Caco-2 (cell line): ENCODE results near the gene SLX4. TPM values are rescaled to one million over a fixed set of nuclear protein-coding genes. Genes with fewer than 3 reads are reported as not detected.

Experiments used
- BruUV-seq: library from RNA; stranded (reverse); fragments of 400-500 nt; replicated peaks from 2 replicates; lab custom pipeline; 2021; lab: Mats Ljungman, UMichigan
- CTCF ChIA-PET: fragments of 300-600 bp; sonication (Branson Sonifier 250); formaldehyde crosslinking; loops from one replicate; lab custom pipeline; 2022; ENCODE audit warnings: antibody characterized with exemption; lab: Charles Lee
- POLR2A ChIA-PET: fragments of 300-600 bp; sonication (Branson Sonifier 250); formaldehyde crosslinking; loops from one replicate; lab custom pipeline; 2022; ENCODE audit warnings: antibody characterized with exemption; lab: Charles Lee
- DNase-seq, 2 experiments: peaks; one replicate each; pipeline versions ENCODE4 v3.0.0 to v3.0.0-alpha.2; 2020 to 2022
- H3K27me3 ChIP-seq: replicated peaks from 2 replicates; pipeline ENCODE4 v1.6.0; 2011; ENCODE audit warnings: low read length; ENCODE audit not compliant: control insufficient read depth, insufficient read depth
- H3K36me3 ChIP-seq: 2 replicates; pipeline ENCODE4 v1.5.1; 2011; ENCODE audit warnings: low read length; ENCODE audit not compliant: control insufficient read depth, insufficient read depth
- H3K4me1 ChIP-seq: fragments of 250-450 bp; sonication (Bioruptor Pico); 2 replicates; pipeline ENCODE4 v1.5.1; 2020; ENCODE audit warnings: mild to moderate bottlenecking
- H3K4me3 ChIP-seq: 2 replicates; pipeline ENCODE4 v1.5.1; 2011; ENCODE audit warnings: low read depth, mild to moderate bottlenecking, control low read depth, low read length
- H3K9me3 ChIP-seq: fragments of 250-450 bp; sonication (Bioruptor Pico); 2 replicates; pipeline ENCODE4 v1.5.1; 2020; ENCODE audit warnings: mild to moderate bottlenecking, moderate library complexity
- H3K27ac Mint-ChIP-seq: one replicate; pipeline ENCODE4 v1.8.0; 2022; ENCODE audit warnings: mixed read lengths; ENCODE audit not compliant: unreplicated experiment
- H3K27me3 Mint-ChIP-seq: one replicate; pipeline ENCODE4 v1.8.0; 2022; ENCODE audit warnings: mixed read lengths; ENCODE audit not compliant: insufficient read depth, unreplicated experiment
- H3K36me3 Mint-ChIP-seq: one replicate; pipeline ENCODE4 v1.8.0; 2022; ENCODE audit warnings: mild to moderate bottlenecking, mixed read lengths; ENCODE audit not compliant: insufficient read depth, unreplicated experiment
- H3K4me1 Mint-ChIP-seq: one replicate; pipeline ENCODE4 v1.8.0; 2022; ENCODE audit warnings: low read depth, mixed read lengths; ENCODE audit not compliant: unreplicated experiment
- H3K4me3 Mint-ChIP-seq: one replicate; pipeline ENCODE4 v1.8.0; 2022; ENCODE audit warnings: mild to moderate bottlenecking, moderate library complexity, mixed read lengths; ENCODE audit not compliant: unreplicated experiment
- H3K9me3 Mint-ChIP-seq: one replicate; pipeline ENCODE4 v1.8.0; 2022; ENCODE audit warnings: mixed read lengths; ENCODE audit not compliant: unreplicated experiment
- CTCF ChIP-seq, 2 experiments: fragments of 200-600 bp in 1 of 2; IDR thresholded peaks; 1 replicate in 1 of 2; 2 replicates in 1 of 2; pipeline versions ENCODE4 v1.5.1 to v1.8.0; 2011 to 2022; ENCODE audit warnings: antibody characterized with exemption in 1 of 2, control low read depth in 1 of 2, inconsistent platforms in 1 of 2, low read depth in 1 of 2, low read length in 1 of 2, mild to moderate bottlenecking in 1 of 2, moderate library complexity in 1 of 2; ENCODE audit not compliant: insufficient read depth in 1 of 2, severe bottlenecking in 1 of 2, unreplicated experiment in 1 of 2
- intact Hi-C: fragments of 100-400 bp; cut with micrococcal nuclease; formaldehyde crosslinking; loops from one replicate; pipeline ENCODE4 v1.10.0; 2022; ENCODE audit not compliant: unreplicated experiment
- total RNA-seq: library from RNA; stranded (reverse); gene quantifications from 2 replicates; pipeline ENCODE4 v1.2.3, GENCODE V29; 2022

Gene SLX4
- total RNA-seq, 1 experiment from 2014 or later, result 10.4 TPM

- no peaks in the 10 kb centered on the region for H3K36me3 Mint-ChIP-seq
- ChIA-PET POLR2A (no interaction called here), CTCF (no interaction called here)
- no peak for DNase-seq
- no peaks in the 10 kb centered on the region for H3K4me1 Mint-ChIP-seq
- no peaks in the 10 kb centered on the region for H3K9me3 ChIP-seq
- no peaks in the 10 kb centered on the region for H3K4me1 ChIP-seq
- H3K4me3 ChIP-seq, result no peak overlapping the region
- H3K27me3 ChIP-seq, result no peaks in the 10 kb centered on the region
- BruUV-seq, result no TSS peak
- H3K4me3 Mint-ChIP-seq, result no peak overlapping the region
- H3K36me3 ChIP-seq, result no peaks in the 10 kb centered on the region
- intact Hi-C loops, result no loop called here
- H3K27ac Mint-ChIP-seq, result no peak overlapping the region
- H3K9me3 Mint-ChIP-seq, result no peaks in the 10 kb centered on the region
- TF ChIP-seq CTCF (IDR thresholded peaks at IDR 0.05; ENCODE audit: insufficient read depth in 1 of 2, low read depth in 1 of 2, low read length in 1 of 2, severe bottlenecking in 1 of 2, unreplicated experiment in 1 of 2), result no peak
- H3K27me3 Mint-ChIP-seq, result no peaks in the 10 kb centered on the region
Observed at GRCh38 chr16:3541527-3542155, 69.8 kb downstream of the SLX4 start.

GRCh38 chr16:3538222-3538621 lies 73.2 kb downstream of the SLX4 start:
- H3K4me1 Mint-ChIP-seq, result no peaks in the 10 kb centered on the region
- no peak overlapping the region for H3K4me3 ChIP-seq
- H3K36me3 Mint-ChIP-seq, result peaks cover 2% of the 10 kb centered on the region
- H3K36me3 ChIP-seq, result no peaks in the 10 kb centered on the region
- BruUV-seq, result no TSS peak
- POLR2A ChIA-PET, result no interaction called here
- intact Hi-C loops, result no loop called here
- H3K9me3 ChIP-seq, result no peaks in the 10 kb centered on the region
- no peaks in the 10 kb centered on the region for H3K27me3 ChIP-seq
- H3K4me1 ChIP-seq, result no peaks in the 10 kb centered on the region
- H3K9me3 Mint-ChIP-seq, result no peaks in the 10 kb centered on the region
- no peak for DNase-seq
- H3K4me3 Mint-ChIP-seq, result no peak overlapping the region
- CTCF ChIA-PET, result no interaction called here
- no peaks in the 10 kb centered on the region for H3K27me3 Mint-ChIP-seq
- TF ChIP-seq CTCF (IDR thresholded peaks at IDR 0.05; ENCODE audit: insufficient read depth in 1 of 2, low read depth in 1 of 2, low read length in 1 of 2, severe bottlenecking in 1 of 2, unreplicated experiment in 1 of 2), result no peak
- H3K27ac Mint-ChIP-seq, result no peak overlapping the region

DNA sequence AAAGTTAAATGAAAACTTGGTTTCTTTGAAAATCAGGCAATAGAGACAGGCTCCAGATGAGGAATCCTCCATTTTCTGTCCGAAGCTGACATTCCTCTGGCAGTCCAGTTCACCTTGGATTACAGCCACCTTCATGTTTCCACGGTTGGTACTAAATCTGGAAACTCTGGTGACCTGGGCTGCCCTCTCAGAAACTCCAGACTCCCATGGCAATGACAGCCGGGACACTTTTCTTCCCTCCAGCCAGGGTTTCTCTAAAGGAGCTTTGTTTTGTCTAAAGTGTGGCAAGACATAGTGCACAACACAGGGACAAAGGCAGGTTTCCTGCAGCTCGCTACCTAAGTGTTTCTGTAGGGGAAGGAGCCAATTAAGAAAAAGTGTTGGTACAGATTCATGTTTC lies 74.6 kb downstream of the SLX4 start:
- no peaks in the 10 kb centered on the region for H3K9me3 Mint-ChIP-seq
- no TSS peak for BruUV-seq
- H3K36me3 Mint-ChIP-seq, result peaks cover 9% of the 10 kb centered on the region
- H3K27ac Mint-ChIP-seq, result no peak overlapping the region
- intact Hi-C loops, result no loop called here
- ChIA-PET POLR2A (no interaction called here), CTCF (no interaction called here)
- Histone ChIP-seq H3K9me3 (no peaks in the 10 kb centered on the region), H3K27me3 (no peaks in the 10 kb centered on the region), H3K36me3 (no peaks in the 10 kb centered on the region), H3K4me3 (no peak overlapping the region), H3K4me1 (no peaks in the 10 kb centered on the region)
- no peak overlapping the region for H3K4me3 Mint-ChIP-seq
- H3K4me1 Mint-ChIP-seq, result no peaks in the 10 kb centered on the region
- no peak for DNase-seq
- TF ChIP-seq CTCF (IDR thresholded peaks at IDR 0.05; ENCODE audit: insufficient read depth in 1 of 2, low read depth in 1 of 2, low read length in 1 of 2, severe bottlenecking in 1 of 2, unreplicated experiment in 1 of 2), result no peak
- H3K27me3 Mint-ChIP-seq, result no peaks in the 10 kb centered on the region
